ENCODE data around the gene ARHGAP40.
"Not testable (repeated sequence)": the region's sequence is repeated elsewhere in the genome, so short reads cannot be mapped to it uniquely, and the experiment has no call there.

Gene ARHGAP40

GRCh38 chr20:38588303-38588702, 13.3 kb upstream of the ARHGAP40 start:
- no peak for DNase-seq (ENCODE audit: low read depth)

DNA sequence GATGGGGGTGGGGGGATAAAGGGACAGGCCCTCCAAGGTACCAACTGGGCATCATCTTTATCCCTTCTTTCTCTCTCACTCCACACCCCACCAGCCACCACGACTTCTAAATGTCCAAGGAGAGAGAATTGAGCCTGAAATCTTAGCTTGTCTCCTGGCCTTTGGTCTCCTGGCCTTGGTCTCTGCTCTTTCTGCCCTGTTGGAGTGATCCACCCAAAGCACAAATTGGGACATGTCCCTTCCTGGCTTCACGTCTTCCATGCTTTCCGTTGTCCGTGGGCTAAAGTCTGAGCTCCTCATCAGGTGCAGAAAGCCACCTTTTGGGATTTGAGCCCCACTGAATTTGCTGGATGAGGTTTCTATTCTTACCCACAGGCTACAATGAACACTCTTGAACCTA, 12.3 kb upstream of the ARHGAP40 start:
- no peak for DNase-seq (ENCODE audit: low read depth)

DNA sequence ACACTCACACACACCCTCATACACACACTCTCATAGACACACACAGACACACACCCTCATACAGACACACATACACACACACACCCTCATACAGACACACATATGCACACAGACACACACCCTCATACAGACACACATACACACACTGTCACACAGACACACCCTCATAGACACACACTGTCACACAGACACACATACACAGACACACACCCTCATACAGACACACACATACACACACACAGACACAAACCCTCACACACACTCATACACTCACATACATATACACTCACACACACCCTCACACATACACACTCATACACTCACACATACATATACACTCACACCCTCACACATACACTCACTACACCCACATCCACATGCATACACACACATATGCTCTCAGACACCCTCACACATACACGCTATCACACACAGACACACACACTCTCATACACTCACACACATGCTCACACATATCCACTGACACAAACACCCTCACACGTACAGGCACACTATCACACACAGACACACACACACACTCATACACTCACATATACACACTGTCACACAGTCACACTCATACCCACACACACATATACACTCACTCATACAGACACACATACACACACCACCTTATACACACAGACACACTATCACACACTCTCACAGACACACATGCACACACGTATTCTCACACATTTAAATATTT, 11.5 kb upstream of the ARHGAP40 start:
- no peak for DNase-seq (ENCODE audit: low read depth)

- DNase-seq (ENCODE audit: low read depth), result no peak
Measured at GRCh38 chr20:38590676-38591473, 10.7 kb upstream of the ARHGAP40 start.

GRCh38 chr20:38591474-38592410, 9.9 kb upstream of the ARHGAP40 start:
- no peak for DNase-seq (ENCODE audit: low read depth)

GRCh38 chr20:38592411-38592790, 9.2 kb upstream of the ARHGAP40 start:
- DNase-seq (ENCODE audit: low read depth), result not testable (repeated sequence)

- not testable (repeated sequence) for DNase-seq (ENCODE audit: low read depth)
Measured at GRCh38 chr20:38594281-38594680, 7.3 kb upstream of the ARHGAP40 start.

- DNase-seq (ENCODE audit: low read depth), result not testable (repeated sequence)
Measured at GRCh38 chr20:38595886-38596285, 5.7 kb upstream of the ARHGAP40 start.

- no peak for DNase-seq (ENCODE audit: low read depth)
Measured at GRCh38 chr20:38599410-38599882, 2.2 kb upstream of the ARHGAP40 start.

GRCh38 chr20:38600057-38600456, 1.6 kb upstream of the ARHGAP40 start:
- DNase-seq (ENCODE audit: low read depth), result no peak

GRCh38 chr20:38602185-38602581, 574 bp downstream of the ARHGAP40 start:
- DNase-seq (ENCODE audit: low read depth), result no peak

DNA sequence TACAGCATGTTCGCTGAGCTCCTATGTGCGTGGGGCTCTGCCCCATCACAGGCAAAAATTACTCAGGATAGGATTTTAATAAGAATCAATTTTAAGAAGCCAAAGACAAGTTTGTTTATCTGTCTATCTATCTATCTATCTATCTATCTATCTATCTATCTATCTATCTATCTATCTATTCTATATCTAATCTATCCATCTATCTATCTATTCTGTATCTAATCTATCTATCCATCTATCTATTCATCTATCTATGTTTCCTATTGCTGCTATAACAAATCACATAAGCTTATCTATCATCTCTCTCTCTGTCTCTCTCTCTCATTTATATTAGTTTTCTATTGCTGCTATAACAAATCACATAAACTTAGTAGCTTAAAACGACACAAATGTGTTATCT, 1.7 kb downstream of the ARHGAP40 start:
- DNase-seq (ENCODE audit: low read depth), result no peak

DNA sequence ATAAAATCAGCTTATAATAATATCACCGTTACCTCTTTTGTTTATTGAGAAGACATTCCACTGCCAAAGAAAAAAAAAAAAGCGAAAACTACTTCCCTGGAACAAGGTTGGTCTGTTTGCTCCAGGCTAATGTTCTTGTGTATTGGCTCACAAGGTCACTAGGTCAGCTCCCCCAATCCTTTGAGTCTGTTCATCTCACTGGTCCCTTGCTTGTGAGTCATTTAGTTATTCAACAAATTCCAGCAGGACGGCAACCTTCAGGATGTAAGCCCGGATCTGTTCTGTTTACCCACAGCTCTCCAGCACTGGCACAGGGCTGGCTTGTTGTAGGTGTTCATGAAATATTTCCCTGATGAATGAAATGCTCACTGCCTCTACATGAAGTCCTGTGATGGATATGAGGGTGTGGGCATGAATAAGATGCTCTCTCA, 3.3 kb downstream of the ARHGAP40 start:
- DNase-seq (ENCODE audit: low read depth), result no peak

DNA sequence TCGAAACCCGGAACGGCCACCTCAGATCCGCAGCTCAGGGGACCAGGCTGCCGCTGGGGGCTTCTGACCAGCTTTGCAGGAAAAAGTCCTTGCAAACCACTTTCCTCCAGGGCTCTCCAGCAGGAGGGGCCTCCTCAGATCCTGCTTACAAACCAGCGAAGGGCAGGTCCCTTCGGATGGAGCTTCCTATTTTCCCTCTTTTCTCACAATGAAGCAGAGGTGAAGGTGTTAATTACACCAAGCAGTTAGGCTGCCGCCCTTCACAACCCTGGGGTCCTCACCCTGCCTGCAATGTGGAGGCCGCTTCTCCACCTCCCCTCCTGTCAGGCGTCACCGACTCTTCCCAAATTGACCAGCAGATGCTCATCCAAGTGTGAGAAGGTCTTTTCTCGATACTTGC, 5.7 kb downstream of the ARHGAP40 start:
- no peak for DNase-seq (ENCODE audit: low read depth)

- DNase-seq (ENCODE audit: low read depth), result no peak
Measured at GRCh38 chr20:38608188-38608587, 6.6 kb downstream of the ARHGAP40 start.

DNA sequence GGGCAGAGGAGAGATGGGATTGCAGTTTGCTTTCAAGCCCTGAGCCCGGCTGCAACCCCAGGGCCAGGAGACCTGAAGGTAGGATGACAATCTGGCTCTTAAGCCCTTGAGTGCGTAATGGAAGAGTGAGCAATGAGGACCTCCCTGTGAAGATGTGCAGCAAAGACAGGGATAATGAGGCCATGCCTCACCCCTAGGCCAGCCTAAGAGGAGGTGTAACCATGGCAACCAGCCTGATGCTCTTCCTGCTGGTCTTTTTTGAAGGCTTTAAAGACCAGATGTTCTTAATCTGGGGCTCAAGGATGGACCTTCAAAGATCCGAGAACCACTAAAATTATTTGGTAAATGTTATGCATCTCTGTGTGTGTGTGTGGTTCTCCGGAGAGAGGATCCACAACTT, 8.2 kb downstream of the ARHGAP40 start:
- DNase-seq (ENCODE audit: low read depth), result no peak

- DNase-seq (ENCODE audit: low read depth), result no peak
Measured at GRCh38 chr20:38610521-38610920, 8.9 kb downstream of the ARHGAP40 start.

GRCh38 chr20:38612751-38613515, 11.3 kb downstream of the ARHGAP40 start:
- no peak for DNase-seq (ENCODE audit: low read depth)

DNA sequence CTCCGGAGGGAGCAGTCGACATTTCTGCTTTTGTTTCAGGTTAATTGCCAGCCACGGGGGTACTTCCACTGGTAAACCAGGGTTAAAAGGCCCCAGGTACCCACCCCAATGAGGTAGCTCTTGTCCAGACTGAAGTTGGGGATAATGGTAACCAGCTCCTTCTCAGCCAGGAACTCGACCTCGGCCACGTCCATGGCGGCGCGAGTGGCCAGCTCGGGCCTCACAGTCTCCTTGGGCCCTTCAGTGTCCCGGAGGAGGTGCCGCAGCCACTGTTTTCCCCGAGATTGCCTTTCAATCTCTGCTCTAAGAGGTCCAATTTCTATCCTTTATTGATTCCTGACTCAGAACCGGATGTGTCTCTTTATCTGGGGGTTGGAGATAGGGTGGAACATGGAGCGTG, 13.7 kb downstream of the ARHGAP40 start:
- DNase-seq (ENCODE audit: low read depth), result no peak

DNA sequence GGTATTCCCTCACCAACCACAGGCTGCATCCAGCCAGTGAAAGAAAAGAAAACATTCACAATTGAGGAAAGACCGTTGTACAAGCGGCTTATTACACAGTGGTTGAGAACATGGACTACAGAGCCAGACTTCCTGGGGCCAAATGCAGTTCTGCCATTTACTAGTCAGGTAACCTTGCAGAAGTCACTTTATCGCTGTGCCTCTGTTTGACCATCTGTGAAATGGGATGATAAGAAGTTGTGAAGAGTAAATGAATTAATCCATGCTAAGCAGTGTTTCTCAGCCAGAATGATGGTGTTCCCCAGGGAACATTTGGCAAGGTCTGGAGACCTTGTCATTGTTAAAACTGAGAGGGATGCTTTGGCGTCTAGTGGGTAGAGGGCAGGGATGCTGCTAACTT, 14.8 kb downstream of the ARHGAP40 start:
- no peak for DNase-seq (ENCODE audit: low read depth)

GRCh38 chr20:38617011-38617829, 15.6 kb downstream of the ARHGAP40 start:
- no peak for DNase-seq (ENCODE audit: low read depth)

All from activated T-helper 9 cell treated with anti-CD3 and anti-CD28 coated beads, Interleukin-2, amount 50 U/mL, for 16 hours (primary cell).